A673 (cell line): Measurements from ENCODE around the gene RBM27.

Experiments used
- EZH2 ChIP-seq: fragments of 200-600 bp; sonication (generic); IDR thresholded peaks from 2 replicates; pipeline ENCODE4 v1.6.1; 2017; ENCODE audit warnings: borderline replicate concordance, low read depth, mild to moderate bottlenecking, mixed read lengths, antibody characterized with exemption, low read length; ENCODE audit not compliant: poor library complexity, severe bottlenecking
- TF ChIP-seq, protein P1 (sequence below): fragments of 300-800, 200-600 bp; sonication (generic); conservative IDR thresholded peaks from 2 replicates; pipeline ENCODE4 v1.5.1; 2017; ENCODE audit warnings: low read depth, mild to moderate bottlenecking, antibody characterized with exemption, low read length, moderate library complexity, mixed read lengths

DNA sequence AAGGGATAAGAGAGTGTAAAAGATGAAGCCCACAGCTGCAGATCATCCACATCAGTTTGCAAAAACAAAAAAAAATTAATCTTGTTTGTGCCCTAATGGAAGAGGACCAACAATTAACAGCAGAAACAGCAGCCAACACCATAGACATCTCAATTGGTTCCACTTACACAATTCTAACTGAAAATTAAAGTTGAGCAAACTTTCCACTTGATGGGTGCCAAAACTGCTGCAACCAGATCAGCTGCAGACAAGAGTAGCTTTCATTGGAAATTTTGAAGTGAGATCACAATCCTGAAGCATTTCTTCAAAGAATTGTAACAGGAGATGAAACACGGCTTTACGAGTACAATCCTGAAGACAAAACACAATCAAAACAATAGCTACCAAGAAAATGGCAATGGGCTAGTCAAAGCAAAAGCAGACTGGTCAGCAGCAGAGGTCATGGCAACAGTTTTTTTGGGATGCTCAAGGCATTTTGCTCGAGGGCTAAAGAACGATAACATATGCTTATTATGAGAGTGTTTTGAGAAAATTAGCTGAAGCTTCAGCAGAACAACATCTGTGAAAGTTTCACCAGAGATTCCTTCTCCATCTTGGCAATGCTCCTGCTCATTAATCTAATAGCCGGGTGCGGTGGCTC lies 4.1 kb upstream of the RBM27 start:
- no peak for TF ChIP-seq EZH2
- TF ChIP-seq, protein P1, sequence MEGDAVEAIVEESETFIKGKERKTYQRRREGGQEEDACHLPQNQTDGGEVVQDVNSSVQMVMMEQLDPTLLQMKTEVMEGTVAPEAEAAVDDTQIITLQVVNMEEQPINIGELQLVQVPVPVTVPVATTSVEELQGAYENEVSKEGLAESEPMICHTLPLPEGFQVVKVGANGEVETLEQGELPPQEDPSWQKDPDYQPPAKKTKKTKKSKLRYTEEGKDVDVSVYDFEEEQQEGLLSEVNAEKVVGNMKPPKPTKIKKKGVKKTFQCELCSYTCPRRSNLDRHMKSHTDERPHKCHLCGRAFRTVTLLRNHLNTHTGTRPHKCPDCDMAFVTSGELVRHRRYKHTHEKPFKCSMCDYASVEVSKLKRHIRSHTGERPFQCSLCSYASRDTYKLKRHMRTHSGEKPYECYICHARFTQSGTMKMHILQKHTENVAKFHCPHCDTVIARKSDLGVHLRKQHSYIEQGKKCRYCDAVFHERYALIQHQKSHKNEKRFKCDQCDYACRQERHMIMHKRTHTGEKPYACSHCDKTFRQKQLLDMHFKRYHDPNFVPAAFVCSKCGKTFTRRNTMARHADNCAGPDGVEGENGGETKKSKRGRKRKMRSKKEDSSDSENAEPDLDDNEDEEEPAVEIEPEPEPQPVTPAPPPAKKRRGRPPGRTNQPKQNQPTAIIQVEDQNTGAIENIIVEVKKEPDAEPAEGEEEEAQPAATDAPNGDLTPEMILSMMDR, result no peak
